ENCODE results near the gene PPIB. TPM values are rescaled to one million over a fixed set of nuclear protein-coding genes. Genes with fewer than 3 reads are reported as not detected.

The PPIB gene
- total RNA-seq, 1 experiment from 2014 or later = 410 TPM

DNA sequence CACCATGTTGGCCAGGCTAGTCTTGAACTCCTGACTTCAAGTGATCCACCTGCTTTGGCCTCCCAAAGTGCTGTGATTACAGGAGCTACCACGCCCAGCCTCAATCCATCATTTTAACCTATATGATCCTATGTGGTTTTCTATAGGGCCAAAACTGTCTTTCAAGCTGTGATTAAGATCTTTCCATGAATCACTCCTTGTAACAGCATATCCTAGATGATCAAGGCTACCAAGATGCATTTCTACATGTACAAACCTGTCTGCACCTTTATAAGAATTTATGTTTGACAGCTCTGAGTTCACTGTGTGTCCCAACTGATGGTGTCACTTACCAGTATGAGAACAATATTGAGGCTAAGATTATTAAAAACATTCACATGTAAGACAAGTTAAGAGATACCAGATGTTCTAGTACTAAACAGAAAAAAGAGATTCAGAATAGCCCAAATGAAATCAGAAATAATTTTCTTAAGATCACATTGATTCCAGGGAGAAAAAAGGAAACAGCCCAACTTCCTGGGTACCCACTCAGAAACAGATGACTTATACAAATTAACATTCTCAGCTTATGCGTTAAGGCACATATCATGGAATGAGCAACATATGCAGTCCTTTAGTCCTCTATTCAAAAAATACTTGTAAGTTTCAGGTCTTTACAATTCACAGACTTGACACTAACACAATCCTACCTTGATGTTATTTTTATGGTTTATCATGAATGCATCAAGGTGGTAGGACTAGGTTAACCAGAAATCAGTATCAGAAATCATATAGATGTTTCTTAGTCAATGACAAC, 24.8 kb upstream of the PPIB start:
- no peak overlapping the region for H3K4me2 ChIP-seq (ENCODE audit: low read length)
- no peaks in the 10 kb centered on the region for H3F3A ChIP-seq (ENCODE audit: low read length, unreplicated experiment)
- no peaks in the 10 kb centered on the region for H3K9me2 ChIP-seq (replicated peaks; ENCODE audit: low read length)
- DNase-seq (peak; percentile 4), ATAC-seq (no peak)
- H3K4me1 ChIP-seq (ENCODE audit: insufficient read depth, low read length) = no peaks in the 10 kb centered on the region
- intact Hi-C loops (cut with micrococcal nuclease) = no loop called here
- H3K4me3 ChIP-seq (ENCODE audit: low read length) = no peak overlapping the region
- no peak overlapping the region for H3K27ac ChIP-seq (ENCODE audit: low read length)
- ChIA-PET CTCF (no interaction called here), POLR2A (ENCODE audit: unreplicated experiment) (no interaction called here)
- no peaks in the 10 kb centered on the region for H3K27me3 ChIP-seq (ENCODE audit: low read length)
- BruUV-seq (replicated peaks) = no TSS peak
- no peaks in the 10 kb centered on the region for H3K9me3 ChIP-seq (ENCODE audit: low read length)
- TF ChIP-seq, protein P1, sequence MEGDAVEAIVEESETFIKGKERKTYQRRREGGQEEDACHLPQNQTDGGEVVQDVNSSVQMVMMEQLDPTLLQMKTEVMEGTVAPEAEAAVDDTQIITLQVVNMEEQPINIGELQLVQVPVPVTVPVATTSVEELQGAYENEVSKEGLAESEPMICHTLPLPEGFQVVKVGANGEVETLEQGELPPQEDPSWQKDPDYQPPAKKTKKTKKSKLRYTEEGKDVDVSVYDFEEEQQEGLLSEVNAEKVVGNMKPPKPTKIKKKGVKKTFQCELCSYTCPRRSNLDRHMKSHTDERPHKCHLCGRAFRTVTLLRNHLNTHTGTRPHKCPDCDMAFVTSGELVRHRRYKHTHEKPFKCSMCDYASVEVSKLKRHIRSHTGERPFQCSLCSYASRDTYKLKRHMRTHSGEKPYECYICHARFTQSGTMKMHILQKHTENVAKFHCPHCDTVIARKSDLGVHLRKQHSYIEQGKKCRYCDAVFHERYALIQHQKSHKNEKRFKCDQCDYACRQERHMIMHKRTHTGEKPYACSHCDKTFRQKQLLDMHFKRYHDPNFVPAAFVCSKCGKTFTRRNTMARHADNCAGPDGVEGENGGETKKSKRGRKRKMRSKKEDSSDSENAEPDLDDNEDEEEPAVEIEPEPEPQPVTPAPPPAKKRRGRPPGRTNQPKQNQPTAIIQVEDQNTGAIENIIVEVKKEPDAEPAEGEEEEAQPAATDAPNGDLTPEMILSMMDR (conservative IDR thresholded peaks at IDR 0.05; ENCODE audit: low read depth, low read length) = no peak
- TF ChIP-seq EZH2 (IDR thresholded peaks at IDR 0.05; ENCODE audit: low read length, unreplicated experiment) (no peak), EZH2phosphoT487 (IDR thresholded peaks at IDR 0.05; ENCODE audit: borderline replicate concordance, low read length) (no peak)
- no peaks in the 10 kb centered on the region for H3K79me2 ChIP-seq (ENCODE audit: low read length)
- H3K36me3 ChIP-seq (ENCODE audit: low read depth, low read length) = no peaks in the 10 kb centered on the region
- H3K9ac ChIP-seq (ENCODE audit: low read length) = no peak overlapping the region
- no peak overlapping the region for H2AFZ ChIP-seq (ENCODE audit: low read length)
- no peaks in the 10 kb centered on the region for H4K20me1 ChIP-seq (ENCODE audit: low read length)

DNA sequence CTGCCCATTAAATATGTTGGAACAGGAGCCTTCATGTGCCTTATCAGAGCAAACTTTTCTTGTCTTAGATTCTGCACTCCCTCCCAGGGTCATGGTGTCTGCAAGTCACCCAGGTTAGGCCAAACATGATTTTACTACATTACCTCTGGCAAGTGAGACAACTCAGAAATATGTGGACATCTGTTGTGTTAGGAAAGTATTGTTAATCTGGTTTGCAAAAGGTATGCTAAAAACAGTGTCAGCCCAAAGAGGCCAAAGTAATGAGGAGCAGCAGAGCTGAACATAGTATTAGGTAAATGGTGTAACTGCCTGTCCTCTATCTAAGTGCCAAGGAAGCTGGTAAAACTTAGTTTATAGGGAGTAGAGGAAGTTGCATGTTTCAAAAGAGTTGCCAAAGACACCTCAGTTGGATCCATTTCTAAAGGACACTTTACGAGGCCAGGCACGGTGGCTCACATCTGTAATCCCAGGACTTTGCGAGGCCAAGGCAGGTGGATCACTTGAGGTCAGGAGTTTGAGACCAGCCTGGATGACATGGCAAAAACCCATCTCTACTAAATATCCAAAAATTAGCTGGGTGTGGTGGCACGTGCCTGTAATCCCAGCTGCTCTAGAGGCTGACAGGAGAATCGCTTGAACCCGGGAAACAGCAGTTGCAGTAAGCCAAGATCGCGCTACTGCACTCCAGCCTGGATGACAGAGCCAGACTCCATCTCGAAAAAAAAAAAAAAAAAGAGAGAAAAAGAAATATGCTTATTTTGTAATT, 22.5 kb upstream of the PPIB start:
- no peak overlapping the region for H3K4me2 ChIP-seq (ENCODE audit: low read length)
- ATAC-seq = no peak; the same call in 1 of the 2 replicates

More for the DNA sequence above, 22.5 kb upstream of the PPIB start:
- H3K79me2 ChIP-seq (ENCODE audit: low read length) = no peaks in the 10 kb centered on the region
- H3K27ac ChIP-seq (ENCODE audit: low read length) = no peak overlapping the region
- no peaks in the 10 kb centered on the region for H3K27me3 ChIP-seq (ENCODE audit: low read length)
- no peak overlapping the region for H2AFZ ChIP-seq (ENCODE audit: low read length)
- no peaks in the 10 kb centered on the region for H4K20me1 ChIP-seq (ENCODE audit: low read length)
- no peak overlapping the region for H3K9ac ChIP-seq (ENCODE audit: low read length)
- BruUV-seq (replicated peaks) = no TSS peak
- no peaks in the 10 kb centered on the region for H3F3A ChIP-seq (ENCODE audit: low read length, unreplicated experiment)
- ChIA-PET POLR2A (ENCODE audit: unreplicated experiment) (no interaction called here), CTCF (no interaction called here)
- TF ChIP-seq, protein P1 (conservative IDR thresholded peaks at IDR 0.05; ENCODE audit: low read depth, low read length) = no peak
- TF ChIP-seq EZH2 (IDR thresholded peaks at IDR 0.05; ENCODE audit: low read length, unreplicated experiment) (no peak), EZH2phosphoT487 (IDR thresholded peaks at IDR 0.05; ENCODE audit: borderline replicate concordance, low read length) (no peak)
- no peak overlapping the region for H3K4me3 ChIP-seq (ENCODE audit: low read length)
- H3K36me3 ChIP-seq (ENCODE audit: low read depth, low read length) = no peaks in the 10 kb centered on the region
- H3K9me2 ChIP-seq (replicated peaks; ENCODE audit: low read length) = no peaks in the 10 kb centered on the region
- H3K9me3 ChIP-seq (ENCODE audit: low read length) = no peaks in the 10 kb centered on the region
- no peak for DNase-seq
- H3K4me1 ChIP-seq (ENCODE audit: insufficient read depth, low read length) = no peaks in the 10 kb centered on the region
- intact Hi-C loops (cut with micrococcal nuclease) = no loop called here

Measured in PC-3 (cell line).